ENCODE data around the gene RAD23A.

DNA sequence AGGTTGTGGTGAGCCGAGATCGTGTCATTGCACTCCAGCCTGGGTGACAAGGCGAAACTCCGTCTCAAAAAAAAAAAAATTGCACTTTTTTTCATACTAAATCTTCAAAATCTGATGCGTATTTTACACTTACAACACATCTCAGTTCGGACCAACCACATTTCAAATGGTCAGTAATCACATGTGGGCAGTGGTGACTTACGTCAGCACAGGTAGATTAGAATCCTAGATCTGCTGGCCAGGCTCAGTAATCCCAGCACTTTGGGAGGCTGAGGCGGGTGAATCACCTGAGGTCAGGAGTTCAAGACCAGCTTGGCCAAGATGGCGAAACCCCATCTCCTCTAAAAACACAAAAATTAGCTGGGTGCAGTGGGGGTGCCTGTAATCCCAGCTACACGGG lies 10.6 kb upstream of the RAD23A start:
- TF ChIP-seq POLR2A (IDR thresholded peaks at IDR 0.05) (no peak), POLR2AphosphoS5 (IDR thresholded peaks at IDR 0.05) (no peak)
- TF ChIP-seq, protein P1, sequence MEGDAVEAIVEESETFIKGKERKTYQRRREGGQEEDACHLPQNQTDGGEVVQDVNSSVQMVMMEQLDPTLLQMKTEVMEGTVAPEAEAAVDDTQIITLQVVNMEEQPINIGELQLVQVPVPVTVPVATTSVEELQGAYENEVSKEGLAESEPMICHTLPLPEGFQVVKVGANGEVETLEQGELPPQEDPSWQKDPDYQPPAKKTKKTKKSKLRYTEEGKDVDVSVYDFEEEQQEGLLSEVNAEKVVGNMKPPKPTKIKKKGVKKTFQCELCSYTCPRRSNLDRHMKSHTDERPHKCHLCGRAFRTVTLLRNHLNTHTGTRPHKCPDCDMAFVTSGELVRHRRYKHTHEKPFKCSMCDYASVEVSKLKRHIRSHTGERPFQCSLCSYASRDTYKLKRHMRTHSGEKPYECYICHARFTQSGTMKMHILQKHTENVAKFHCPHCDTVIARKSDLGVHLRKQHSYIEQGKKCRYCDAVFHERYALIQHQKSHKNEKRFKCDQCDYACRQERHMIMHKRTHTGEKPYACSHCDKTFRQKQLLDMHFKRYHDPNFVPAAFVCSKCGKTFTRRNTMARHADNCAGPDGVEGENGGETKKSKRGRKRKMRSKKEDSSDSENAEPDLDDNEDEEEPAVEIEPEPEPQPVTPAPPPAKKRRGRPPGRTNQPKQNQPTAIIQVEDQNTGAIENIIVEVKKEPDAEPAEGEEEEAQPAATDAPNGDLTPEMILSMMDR (IDR thresholded peaks at IDR 0.05) = no peak

All from prostate gland (tissue), 2 donors.